A673 (cell line): ENCODE results near the gene ASZ1.
A peak's percentile ranks its signal among the peaks of the same experiment; 100 is the strongest.

Source experiments
- CTCF ChIP-seq: fragments of 300-800, 200-600 bp; sonication (generic); conservative IDR thresholded peaks from 2 replicates; pipeline ENCODE4 v1.5.1; 2017; ENCODE audit warnings: low read depth, mild to moderate bottlenecking, antibody characterized with exemption, low read length, moderate library complexity, mixed read lengths
- EZH2 ChIP-seq: fragments of 200-600 bp; sonication (generic); IDR thresholded peaks from 2 replicates; pipeline ENCODE4 v1.6.1; 2017; ENCODE audit warnings: borderline replicate concordance, low read depth, mild to moderate bottlenecking, mixed read lengths, antibody characterized with exemption, low read length; ENCODE audit not compliant: poor library complexity, severe bottlenecking

- TF ChIP-seq CTCF (no peak), EZH2 (peak; percentile 51)
Observed at GRCh38 chr7:117323851-117324711, 103.2 kb downstream of the ASZ1 start.
